Left lobe of liver (tissue), 2 donors: Measurements from ENCODE around the gene SLC5A1. TPM values are rescaled to one million over a fixed set of nuclear protein-coding genes. Genes with fewer than 3 reads are reported as not detected.
"Not testable (repeated sequence)": the region's sequence is repeated elsewhere in the genome, so short reads cannot be mapped to it uniquely, and the experiment has no call there.

Experiments used
- ATAC-seq: fragments of 200-7000 bp; cut with Tn5 transposase; one replicate; pipeline ENCODE4 v1.9.1; 2020; ENCODE audit warnings: mild to moderate bottlenecking, moderate library complexity
- DNase-seq: peaks from one replicate; pipeline ENCODE4 v3.0.0-alpha.2; 2020; ENCODE audit warnings: low spot score
- total RNA-seq: library from RNA; stranded (reverse); gene quantifications from one replicate; pipeline ENCODE4 v1.2.1, GENCODE V29; 2021
- donor health status: DM: no; HTN: no; CAD: no; lungs with moderate emphysema.
- donor health status: DM: no; HTN: yes; CAD: no.

The SLC5A1 gene
- total RNA-seq, 1 donor from 2014 or later, result 1.9 TPM

DNA sequence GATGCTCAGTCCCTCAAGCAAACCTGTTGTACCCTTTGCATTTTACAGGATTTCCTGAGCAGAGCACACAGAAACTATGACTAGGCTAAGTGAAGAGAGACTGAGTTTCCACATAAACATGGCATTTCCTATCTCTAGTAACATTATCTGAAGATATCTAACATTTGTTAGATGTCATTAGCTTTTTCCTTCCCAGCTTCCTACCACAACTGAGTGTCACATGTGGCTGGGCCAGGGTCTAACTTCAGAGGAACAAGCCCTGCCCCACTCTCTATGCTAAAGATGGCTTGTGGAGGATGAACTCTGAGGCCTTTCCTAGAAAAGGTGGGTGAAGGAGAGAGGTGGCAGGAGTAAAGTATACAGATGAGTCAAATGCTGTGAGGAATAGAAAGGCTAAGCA, 99.5 kb downstream of the SLC5A1 start:
- DNase-seq (no peak), ATAC-seq (no peak)

DNA sequence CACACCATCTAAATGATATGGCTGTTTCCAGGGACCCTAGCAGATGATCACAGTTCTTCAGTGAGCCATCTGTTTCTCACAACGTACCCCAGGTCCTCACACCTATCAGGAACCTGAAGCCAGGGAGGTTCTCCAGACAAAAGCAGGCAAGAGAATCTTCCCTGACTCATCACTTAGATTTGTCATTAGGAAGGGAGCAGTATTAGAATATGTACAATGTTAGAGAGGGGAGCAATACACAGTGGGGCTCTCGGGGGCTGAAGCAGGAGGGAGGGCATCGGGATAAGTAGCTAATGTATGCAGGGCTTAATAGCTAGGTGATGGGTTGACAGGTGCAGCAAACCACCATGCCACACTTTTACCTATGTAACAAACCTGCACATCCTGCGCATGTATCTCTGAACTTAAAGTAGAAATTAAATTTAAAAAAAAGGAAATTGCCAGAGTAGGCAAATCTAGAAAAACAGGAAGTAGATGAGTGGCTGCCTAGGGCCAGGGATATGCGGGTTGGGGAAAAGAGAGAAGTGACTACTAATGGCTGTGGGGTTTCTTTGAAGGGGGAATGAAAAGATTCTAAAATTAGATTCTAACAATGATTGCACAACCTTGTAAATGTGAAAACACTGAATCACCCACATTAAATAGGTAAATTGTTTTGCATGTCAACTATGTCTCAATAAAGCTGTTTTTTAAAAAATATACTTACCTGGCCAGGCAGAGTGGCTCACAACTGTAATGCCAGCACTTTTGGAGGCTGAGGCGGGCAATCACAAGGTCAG, 101.6 kb downstream of the SLC5A1 start:
- ATAC-seq (no peak), DNase-seq (no peak)

DNA sequence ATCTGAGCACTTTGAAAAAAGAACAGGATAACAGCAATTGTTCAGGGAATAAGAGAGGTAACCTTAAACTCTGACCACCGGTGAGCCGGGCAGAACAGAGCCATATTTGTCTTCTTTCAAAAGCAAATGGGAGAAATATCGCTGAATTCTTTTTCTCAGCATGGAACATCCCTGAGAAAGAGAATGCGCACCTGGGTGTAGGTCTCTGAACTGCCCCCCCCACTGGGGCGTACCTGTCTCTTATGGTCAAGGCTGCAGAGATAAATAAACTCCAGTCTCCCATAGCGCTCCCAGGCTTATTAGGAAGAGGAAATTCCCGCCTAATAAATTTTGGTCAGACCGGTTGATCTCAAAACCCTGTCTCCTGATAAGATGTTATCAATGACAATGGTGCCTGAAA, 104.1 kb downstream of the SLC5A1 start:
- DNase-seq, ATAC-seq: not testable (repeated sequence)

DNA sequence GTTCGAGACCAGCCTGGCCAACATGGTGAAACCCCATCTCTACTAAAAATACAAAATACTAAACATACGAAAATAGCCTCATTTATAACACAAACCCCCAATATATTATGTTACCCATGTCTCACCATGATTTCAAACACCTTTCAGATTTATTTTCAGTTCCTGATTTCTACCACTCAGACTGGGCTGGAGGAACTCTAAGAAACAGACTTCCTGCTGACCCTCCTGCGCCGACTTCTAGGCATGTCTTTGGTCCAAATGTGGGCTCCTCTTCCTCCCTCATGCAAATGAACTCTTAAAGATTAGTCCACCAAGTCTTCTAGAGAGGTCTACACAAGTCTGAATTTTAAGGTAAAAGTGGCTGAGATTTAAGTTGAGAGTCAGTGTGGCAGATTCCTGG, 105.3 kb downstream of the SLC5A1 start:
- ATAC-seq, DNase-seq: not testable (repeated sequence)

DNA sequence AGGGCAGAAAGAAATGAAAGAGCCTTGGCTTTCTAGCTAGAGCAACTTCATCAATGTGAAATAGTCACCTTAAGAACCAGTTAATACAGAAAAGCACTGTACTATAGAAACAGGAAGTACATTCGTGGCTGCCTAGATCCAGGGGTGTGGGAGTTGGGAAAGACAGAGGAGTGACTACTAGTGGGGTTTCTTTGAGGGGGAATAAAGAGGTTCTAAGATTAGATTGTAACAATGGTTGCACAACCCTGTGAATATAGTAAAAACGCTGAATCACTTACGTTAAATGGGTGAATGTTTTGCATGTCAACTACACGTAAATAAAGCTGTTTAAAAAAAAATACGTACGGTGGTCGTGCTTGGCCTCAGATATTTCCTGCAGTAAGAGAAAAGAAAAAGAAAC, 107.6 kb downstream of the SLC5A1 start:
- DNase-seq, ATAC-seq: not testable (repeated sequence)

DNA sequence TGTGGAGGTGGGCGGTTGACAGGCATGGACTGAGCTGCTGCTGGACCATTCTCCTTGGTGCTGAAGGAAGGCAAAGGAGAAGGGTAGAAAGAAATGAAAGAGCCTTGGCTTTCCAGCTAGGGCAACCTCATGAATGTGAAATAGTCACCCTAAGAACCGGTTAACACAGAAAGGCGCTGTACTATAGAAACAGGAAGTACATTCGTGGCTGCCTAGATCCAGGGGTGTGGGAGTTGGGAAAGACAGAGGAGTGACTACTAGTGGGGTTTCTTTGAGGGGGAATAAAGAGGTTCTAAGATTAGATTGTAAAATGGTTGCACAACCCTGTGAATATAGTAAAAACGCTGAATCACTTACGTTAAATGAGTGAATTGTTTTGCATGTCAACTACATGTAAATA, 108.6 kb downstream of the SLC5A1 start:
- ATAC-seq, result not testable (repeated sequence)

DNA sequence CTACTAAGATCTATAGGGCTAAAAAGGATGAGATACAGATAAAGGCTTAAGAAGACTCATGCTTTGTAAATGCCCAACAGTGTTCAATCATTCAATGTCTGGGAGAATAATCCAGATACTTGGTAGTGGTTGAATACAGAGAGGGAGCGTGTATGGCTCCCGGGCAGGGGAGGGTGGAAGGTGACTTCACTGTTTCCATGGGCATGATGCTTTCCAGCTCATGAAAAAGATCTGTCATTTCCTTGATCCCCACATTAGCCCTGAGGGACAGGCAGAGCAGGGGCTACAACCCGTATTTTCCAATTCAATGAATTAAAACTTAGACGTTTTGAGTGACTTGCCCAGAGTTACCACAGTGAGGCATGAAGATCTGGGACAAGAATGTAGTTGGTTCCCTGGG, 111.7 kb downstream of the SLC5A1 start:
- DNase-seq, ATAC-seq: not testable (repeated sequence)

More for the DNA sequence above, 108.6 kb downstream of the SLC5A1 start:
- DNase-seq, result not testable (repeated sequence)

DNA sequence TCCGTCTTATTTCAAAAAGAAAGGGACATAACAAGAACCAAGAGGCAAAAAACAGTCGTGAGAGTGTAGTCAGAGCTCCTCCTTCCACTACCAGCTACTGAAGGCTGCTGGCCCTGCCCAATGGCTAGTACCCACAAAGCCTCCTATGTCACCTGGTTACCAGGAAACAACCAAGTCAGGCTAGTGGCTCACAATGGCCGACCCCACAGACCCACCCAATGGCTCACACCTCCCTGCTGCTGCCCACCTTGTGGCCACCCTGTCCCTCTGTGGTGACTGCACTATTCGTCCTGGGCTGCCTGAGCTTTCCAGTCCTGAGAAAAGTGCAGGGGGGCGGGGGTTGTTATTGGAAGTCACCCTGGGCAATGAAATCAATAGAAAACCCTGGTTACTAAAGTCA, 114.6 kb downstream of the SLC5A1 start:
- not testable (repeated sequence) for DNase-seq, ATAC-seq

DNA sequence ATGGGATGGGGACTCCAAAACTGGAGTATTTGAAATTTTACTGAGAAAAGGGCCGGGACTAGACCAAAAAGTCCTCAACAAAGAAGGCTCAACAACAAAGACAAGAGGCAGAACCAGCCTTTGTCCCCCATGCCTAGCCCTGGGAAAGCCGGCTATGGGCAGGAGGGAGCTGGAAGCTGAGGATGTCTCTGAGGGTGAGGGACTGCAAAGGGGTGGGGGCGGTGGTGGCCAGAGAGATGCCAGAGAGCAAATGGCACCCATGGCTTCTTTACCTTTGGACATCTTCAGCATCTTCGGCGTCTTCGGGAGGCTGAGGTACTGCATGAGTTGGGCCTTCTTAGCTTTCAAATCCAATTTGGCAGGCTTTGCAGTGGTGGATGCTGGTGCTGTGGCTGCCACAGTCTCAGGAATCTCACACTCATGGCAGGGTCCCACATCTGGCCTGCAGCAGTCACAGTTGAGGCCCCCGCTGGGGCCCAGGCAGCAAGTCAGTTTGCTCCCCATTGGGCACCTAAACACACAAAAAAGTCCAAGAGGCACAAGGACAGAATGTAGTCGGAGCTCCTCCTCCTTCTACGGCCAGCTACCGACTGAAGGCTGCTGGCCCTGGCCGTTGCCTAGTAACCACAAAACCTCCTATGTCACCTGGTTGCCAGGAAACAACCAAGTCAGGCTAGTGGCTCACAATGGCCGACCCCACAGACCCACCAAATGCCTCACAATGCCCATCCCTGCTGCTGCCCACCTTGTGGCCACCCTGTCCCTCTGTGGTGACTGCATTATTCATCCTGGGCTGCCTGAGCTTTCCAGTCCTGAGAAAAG, 115.9 kb downstream of the SLC5A1 start, which contains the start of gene C22orf42:
C22orf42 (minus strand) TSS at position 592 of the 822 bp plus-strand sequence; CDS start at position 504, 88 bp downstream.
- DNase-seq (no peak), ATAC-seq (no peak)

DNA sequence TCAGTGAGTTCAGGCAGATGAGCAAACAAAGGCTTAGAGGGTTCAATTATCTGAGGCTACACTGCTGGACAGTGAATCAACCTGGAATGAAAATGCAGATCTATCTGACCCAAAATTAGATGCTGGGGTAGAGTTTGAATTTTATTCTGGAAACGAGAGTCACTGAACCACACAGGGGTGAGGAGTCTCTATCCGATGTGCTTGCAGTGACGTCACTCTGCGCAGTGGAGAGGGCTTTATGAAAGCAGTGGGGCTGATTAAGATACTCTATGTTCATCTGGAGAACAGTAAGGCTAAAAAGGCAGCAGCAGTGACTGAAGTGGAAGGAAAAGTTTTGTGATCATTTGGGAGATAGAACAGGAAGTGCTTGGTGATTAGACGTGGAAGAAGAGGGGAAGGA, 117.3 kb downstream of the SLC5A1 start:
- DNase-seq, ATAC-seq: not testable (repeated sequence)

Other genes with a start within 250 kb of the SLC5A1 start
- 40.2 TPM for gene YWHAH, start 98.7 kb upstream of the SLC5A1 start, total RNA-seq
- gene C22orf42, start 116.0 kb downstream of the SLC5A1 start, total RNA-seq, result not detected
- not detected for gene RFPL2, start 161.8 kb downstream of the SLC5A1 start, total RNA-seq
- not detected for gene SLC5A4, start 212.1 kb downstream of the SLC5A1 start, total RNA-seq